GM23338 (cell line): Measurements from ENCODE around the gene ETFA. TPM values are rescaled to one million over a fixed set of nuclear protein-coding genes. Genes with fewer than 3 reads are reported as not detected.

Experiments used
- ATAC-seq: fragments of 200-7000 bp; cut with Tn5 transposase; 3 replicates; pipeline ENCODE4 v1.9.1; 2020
- DNase-seq: peaks from one replicate; pipeline ENCODE4 v3.0.0-alpha.2; 2015; ENCODE audit warnings: low spot score
- H2AFZ ChIP-seq: fragments of 200-600 bp; sonication (generic); 2 replicates; pipeline ENCODE4 v1.8.0; 2016; ENCODE audit warnings: antibody characterized with exemption, mild to moderate bottlenecking, moderate library complexity
- H3F3A ChIP-seq: fragments of 200-600 bp; sonication (generic); replicated peaks from 2 replicates; pipeline ENCODE4 v1.8.0; 2017; ENCODE audit warnings: antibody characterized with exemption, mixed run types, low read depth
- H3K27ac ChIP-seq: fragments of 200-600 bp; sonication (generic); 2 replicates; pipeline ENCODE4 v1.6.1; 2016; ENCODE audit warnings: low read depth
- H3K27me3 ChIP-seq: fragments of 200-600 bp; sonication (generic); 2 replicates; pipeline ENCODE4 v1.8.0; 2016; ENCODE audit warnings: mild to moderate bottlenecking, mixed run types, moderate library complexity; ENCODE audit not compliant: insufficient read depth
- H3K36me3 ChIP-seq: fragments of 200-600 bp; sonication (generic); 2 replicates; pipeline ENCODE4 v1.8.0; 2016; ENCODE audit warnings: mild to moderate bottlenecking; ENCODE audit not compliant: insufficient read depth
- H3K4me1 ChIP-seq: fragments of 200-600 bp; sonication (generic); 2 replicates; pipeline ENCODE4 v1.8.0; 2016; ENCODE audit warnings: mild to moderate bottlenecking, moderate library complexity; ENCODE audit not compliant: insufficient read depth
- H3K4me2 ChIP-seq: fragments of 200-600 bp; sonication (generic); 2 replicates; pipeline ENCODE4 v1.7.1; 2017; ENCODE audit warnings: mixed run types
- H3K4me3 ChIP-seq: fragments of 200-600 bp; sonication (generic); 2 replicates; pipeline ENCODE4 v1.6.1; 2016; ENCODE audit warnings: mixed run types
- H3K79me2 ChIP-seq: fragments of 200-600 bp; sonication (generic); replicated peaks from 2 replicates; pipeline ENCODE4 v1.8.0; 2017; ENCODE audit warnings: mild to moderate bottlenecking; ENCODE audit not compliant: insufficient read depth
- H3K9me2 ChIP-seq: fragments of 200-600 bp; sonication (generic); 2 replicates; pipeline ENCODE4 v1.8.0; 2017; ENCODE audit not compliant: insufficient read depth
- H4K20me1 ChIP-seq: fragments of 200-600 bp; sonication (generic); replicated peaks from 2 replicates; pipeline ENCODE4 v1.8.0; 2017; ENCODE audit warnings: mild to moderate bottlenecking; ENCODE audit not compliant: insufficient read depth
- H3K27ac Mint-ChIP-seq: 2 replicates; pipeline ENCODE4 v1.8.0; 2020; ENCODE audit warnings: inconsistent platforms, mild to moderate bottlenecking, moderate library complexity, mixed read lengths
- H3K27me3 Mint-ChIP-seq: 3 replicates; pipeline ENCODE4 v1.8.0; 2022; ENCODE audit warnings: low read depth, mild to moderate bottlenecking, moderate library complexity, mixed read lengths, inconsistent platforms; ENCODE audit not compliant: insufficient read depth, poor library complexity
- H3K36me3 Mint-ChIP-seq: 3 replicates; pipeline ENCODE4 v1.8.0; 2021; ENCODE audit warnings: low read depth, mild to moderate bottlenecking, inconsistent platforms, moderate library complexity, mixed read lengths
- H3K4me1 Mint-ChIP-seq: 3 replicates; pipeline ENCODE4 v1.8.0; 2020; ENCODE audit warnings: mild to moderate bottlenecking, inconsistent platforms, mixed read lengths
- H3K4me3 Mint-ChIP-seq: 3 replicates; pipeline ENCODE4 v1.8.0; 2021; ENCODE audit warnings: moderate library complexity, mild to moderate bottlenecking, inconsistent platforms, mixed read lengths
- H3K9me3 Mint-ChIP-seq: 3 replicates; pipeline ENCODE4 v1.8.0; 2020; ENCODE audit warnings: moderate library complexity, mild to moderate bottlenecking, inconsistent platforms, mixed read lengths
- CREB1 ChIP-seq: fragments of 250-450 bp; sonication (Bioruptor Pico); IDR thresholded peaks from 2 replicates; pipeline ENCODE4 v1.5.0; 2020; ENCODE audit warnings: low read depth, mild to moderate bottlenecking, moderate library complexity
- CTCF ChIP-seq, 2 experiments: fragments of 200-600 bp in 1 of 2; sonication (generic) in 1 of 2; conservative IDR thresholded peaks; 2 replicates each; pipeline versions ENCODE4 v1.5.1 to v1.6.1; 2016 to 2017; ENCODE audit warnings: antibody characterized with exemption in 2 of 2, low read depth in 2 of 2, mild to moderate bottlenecking in 2 of 2, moderate library complexity in 1 of 2
- EZH2 ChIP-seq: fragments of 200-600 bp; sonication (generic); IDR thresholded peaks from one replicate; pipeline ENCODE4 v1.8.0; 2017; ENCODE audit warnings: antibody characterized with exemption, mild to moderate bottlenecking, low read depth; ENCODE audit not compliant: unreplicated experiment
- EZH2phosphoT487 ChIP-seq: fragments of 200-600 bp; sonication (generic); IDR thresholded peaks from one replicate; pipeline ENCODE4 v1.8.1; 2018; ENCODE audit warnings: antibody characterized with exemption; ENCODE audit not compliant: unreplicated experiment
- JUNB ChIP-seq: IDR thresholded peaks from one replicate; pipeline ENCODE4 v1.6.1; 2016; ENCODE audit warnings: antibody characterized with exemption; ENCODE audit not compliant: unreplicated experiment
- NANOG ChIP-seq: IDR thresholded peaks from 2 replicates; pipeline ENCODE4 v1.6.1; 2016; ENCODE audit warnings: antibody characterized with exemption, borderline replicate concordance
- POLR2AphosphoS5 ChIP-seq: IDR thresholded peaks from 2 replicates; pipeline ENCODE4 v1.6.1; 2016; ENCODE audit warnings: antibody characterized with exemption, low read depth
- REST ChIP-seq: IDR thresholded peaks from one replicate; pipeline ENCODE4 v1.6.1; 2018; ENCODE audit warnings: antibody characterized with exemption; ENCODE audit not compliant: unreplicated experiment
- STAT1 ChIP-seq: IDR thresholded peaks from one replicate; pipeline ENCODE4 v1.6.1; 2016; ENCODE audit warnings: antibody characterized with exemption; ENCODE audit not compliant: unreplicated experiment
- ZNF114 ChIP-seq: fragments of 250-450 bp; sonication (Bioruptor Pico); IDR thresholded peaks from 2 replicates; pipeline ENCODE4 v1.5.0; 2020; ENCODE audit warnings: mild to moderate bottlenecking, moderate library complexity
- ZNF331 ChIP-seq: fragments of 250-450 bp; sonication (Bioruptor Pico); IDR thresholded peaks from 2 replicates; pipeline ENCODE4 v1.5.0; 2020; ENCODE audit warnings: low read depth, mild to moderate bottlenecking, moderate library complexity
- polyA plus RNA-seq: library from polyadenylated mRNA; unstranded; fragments of >200 nt; fragmentation: Nextera tagmentation; extraction: Ambion mirVana; gene quantifications from 2 replicates; pipeline ENCODE4 v1.2.1, GENCODE V29; 2016
- total RNA-seq: library from RNA; depleted of rRNA; stranded (reverse); fragments of >200 nt; shearing (Covaris generic); gene quantifications from 2 replicates; pipeline ENCODE4 v1.2.3, GENCODE V29; 2014
- TF ChIP-seq, protein P1 (sequence below): fragments of 250-450 bp; sonication (Bioruptor Pico); IDR thresholded peaks from 2 replicates; pipeline ENCODE4 v1.5.0; 2020; ENCODE audit warnings: mild to moderate bottlenecking, moderate library complexity

The ETFA gene
- total and polyA plus RNA-seq, 2 experiments from 2014 or later = 52.9 to 69.1 TPM

- TF ChIP-seq CTCF (conservative IDR thresholded peaks at IDR 0.05; ENCODE audit: low read depth in 2 of 2) = no peak
- TF ChIP-seq EZH2 = no peak
- no peak for TF ChIP-seq POLR2AphosphoS5
- no peak for TF ChIP-seq CREB1 (CRISPR knock-in tag)
- TF ChIP-seq EZH2phosphoT487 = no peak
- no peak for TF ChIP-seq JUNB
Measured at GRCh38 chr15:76270876-76271275, 40.4 kb downstream of the ETFA start (continued).

DNA sequence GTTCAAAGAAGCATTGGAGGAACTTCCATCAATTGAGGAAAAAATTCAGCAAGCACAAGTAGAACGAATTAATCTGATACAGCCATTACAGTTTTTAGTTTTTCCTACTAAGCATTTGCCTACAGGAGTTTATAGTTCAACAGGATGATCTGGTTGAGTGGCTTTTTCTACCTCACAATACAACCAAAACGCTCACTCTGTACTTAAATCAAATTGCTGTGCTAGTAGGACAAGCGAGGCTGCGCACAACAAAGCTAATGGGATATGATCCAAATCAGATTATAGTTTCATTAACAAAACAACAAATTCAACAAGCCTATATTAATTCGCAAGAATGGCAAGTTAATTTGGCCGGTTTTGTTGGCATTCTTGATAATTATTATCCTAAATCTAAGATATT is 44.2 kb downstream of the ETFA start:
- Histone ChIP-seq H3K9me2 (no peaks in the 10 kb centered on the region), H3K27ac (no peak overlapping the region), H3K4me2 (no peak overlapping the region), H3K4me1 (no peaks in the 10 kb centered on the region), H3K79me2 (no peaks in the 10 kb centered on the region), H3F3A (no peaks in the 10 kb centered on the region), H3K27me3 (no peaks in the 10 kb centered on the region), H3K36me3 (peaks cover 13% of the 10 kb centered on the region), H3K4me3 (no peak overlapping the region), H2AFZ (no peak overlapping the region), H4K20me1 (no peaks in the 10 kb centered on the region)
- ATAC-seq (no peak), DNase-seq (no peak)
- no peak for TF ChIP-seq EZH2phosphoT487
- TF ChIP-seq ZNF331 (CRISPR knock-in tag) = no peak
- TF ChIP-seq STAT1 = no peak
- TF ChIP-seq CTCF (conservative IDR thresholded peaks at IDR 0.05; ENCODE audit: low read depth in 2 of 2) = no peak
- no peak for TF ChIP-seq EZH2
- TF ChIP-seq REST = no peak
- no peak for TF ChIP-seq ZNF114 (CRISPR knock-in tag)
- TF ChIP-seq, protein P1, sequence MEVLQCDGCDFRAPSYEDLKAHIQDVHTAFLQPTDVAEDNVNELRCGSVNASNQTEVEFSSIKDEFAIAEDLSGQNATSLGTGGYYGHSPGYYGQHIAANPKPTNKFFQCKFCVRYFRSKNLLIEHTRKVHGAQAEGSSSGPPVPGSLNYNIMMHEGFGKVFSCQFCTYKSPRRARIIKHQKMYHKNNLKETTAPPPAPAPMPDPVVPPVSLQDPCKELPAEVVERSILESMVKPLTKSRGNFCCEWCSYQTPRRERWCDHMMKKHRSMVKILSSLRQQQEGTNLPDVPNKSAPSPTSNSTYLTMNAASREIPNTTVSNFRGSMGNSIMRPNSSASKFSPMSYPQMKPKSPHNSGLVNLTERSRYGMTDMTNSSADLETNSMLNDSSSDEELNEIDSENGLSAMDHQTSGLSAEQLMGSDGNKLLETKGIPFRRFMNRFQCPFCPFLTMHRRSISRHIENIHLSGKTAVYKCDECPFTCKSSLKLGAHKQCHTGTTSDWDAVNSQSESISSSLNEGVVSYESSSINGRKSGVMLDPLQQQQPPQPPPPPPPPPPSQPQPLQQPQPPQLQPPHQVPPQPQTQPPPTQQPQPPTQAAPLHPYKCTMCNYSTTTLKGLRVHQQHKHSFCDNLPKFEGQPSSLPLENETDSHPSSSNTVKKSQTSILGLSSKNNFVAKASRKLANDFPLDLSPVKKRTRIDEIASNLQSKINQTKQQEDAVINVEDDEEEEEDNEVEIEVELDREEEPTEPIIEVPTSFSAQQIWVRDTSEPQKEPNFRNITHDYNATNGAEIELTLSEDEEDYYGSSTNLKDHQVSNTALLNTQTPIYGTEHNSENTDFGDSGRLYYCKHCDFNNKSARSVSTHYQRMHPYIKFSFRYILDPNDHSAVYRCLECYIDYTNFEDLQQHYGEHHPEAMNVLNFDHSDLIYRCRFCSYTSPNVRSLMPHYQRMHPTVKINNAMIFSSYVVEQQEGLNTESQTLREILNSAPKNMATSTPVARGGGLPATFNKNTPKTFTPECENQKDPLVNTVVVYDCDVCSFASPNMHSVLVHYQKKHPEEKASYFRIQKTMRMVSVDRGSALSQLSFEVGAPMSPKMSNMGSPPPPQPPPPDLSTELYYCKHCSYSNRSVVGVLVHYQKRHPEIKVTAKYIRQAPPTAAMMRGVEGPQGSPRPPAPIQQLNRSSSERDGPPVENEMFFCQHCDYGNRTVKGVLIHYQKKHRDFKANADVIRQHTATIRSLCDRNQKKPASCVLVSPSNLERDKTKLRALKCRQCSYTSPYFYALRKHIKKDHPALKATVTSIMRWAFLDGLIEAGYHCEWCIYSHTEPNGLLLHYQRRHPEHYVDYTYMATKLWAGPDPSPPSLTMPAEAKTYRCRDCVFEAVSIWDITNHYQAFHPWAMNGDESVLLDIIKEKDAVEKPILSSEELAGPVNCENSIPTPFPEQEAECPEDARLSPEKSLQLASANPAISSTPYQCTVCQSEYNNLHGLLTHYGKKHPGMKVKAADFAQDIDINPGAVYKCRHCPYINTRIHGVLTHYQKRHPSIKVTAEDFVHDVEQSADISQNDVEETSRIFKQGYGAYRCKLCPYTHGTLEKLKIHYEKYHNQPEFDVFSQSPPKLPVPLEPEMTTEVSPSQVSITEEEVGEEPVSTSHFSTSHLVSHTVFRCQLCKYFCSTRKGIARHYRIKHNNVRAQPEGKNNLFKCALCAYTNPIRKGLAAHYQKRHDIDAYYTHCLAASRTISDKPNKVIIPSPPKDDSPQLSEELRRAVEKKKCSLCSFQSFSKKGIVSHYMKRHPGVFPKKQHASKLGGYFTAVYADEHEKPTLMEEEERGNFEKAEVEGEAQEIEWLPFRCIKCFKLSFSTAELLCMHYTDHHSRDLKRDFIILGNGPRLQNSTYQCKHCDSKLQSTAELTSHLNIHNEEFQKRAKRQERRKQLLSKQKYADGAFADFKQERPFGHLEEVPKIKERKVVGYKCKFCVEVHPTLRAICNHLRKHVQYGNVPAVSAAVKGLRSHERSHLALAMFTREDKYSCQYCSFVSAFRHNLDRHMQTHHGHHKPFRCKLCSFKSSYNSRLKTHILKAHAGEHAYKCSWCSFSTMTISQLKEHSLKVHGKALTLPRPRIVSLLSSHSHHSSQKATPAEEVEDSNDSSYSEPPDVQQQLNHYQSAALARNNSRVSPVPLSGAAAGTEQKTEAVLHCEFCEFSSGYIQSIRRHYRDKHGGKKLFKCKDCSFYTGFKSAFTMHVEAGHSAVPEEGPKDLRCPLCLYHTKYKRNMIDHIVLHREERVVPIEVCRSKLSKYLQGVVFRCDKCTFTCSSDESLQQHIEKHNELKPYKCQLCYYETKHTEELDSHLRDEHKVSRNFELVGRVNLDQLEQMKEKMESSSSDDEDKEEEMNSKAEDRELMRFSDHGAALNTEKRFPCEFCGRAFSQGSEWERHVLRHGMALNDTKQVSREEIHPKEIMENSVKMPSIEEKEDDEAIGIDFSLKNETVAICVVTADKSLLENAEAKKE (CRISPR knock-in tag) = no peak
- no peak for TF ChIP-seq CREB1 (CRISPR knock-in tag)
- TF ChIP-seq NANOG = no peak
- TF ChIP-seq POLR2AphosphoS5 = no peak
- no peak overlapping the region for H3K4me3 Mint-ChIP-seq
- H3K9me3 Mint-ChIP-seq = peaks cover 67% of the 10 kb centered on the region
- H3K27ac Mint-ChIP-seq = no peak overlapping the region
- no peaks in the 10 kb centered on the region for H3K4me1 Mint-ChIP-seq
- peaks cover 87% of the 10 kb centered on the region for H3K36me3 Mint-ChIP-seq
- peaks cover 9% of the 10 kb centered on the region for H3K27me3 Mint-ChIP-seq
